Loucy (cell line): ENCODE results near the gene PELO.
"Not testable (repeated sequence)": the region's sequence is repeated elsewhere in the genome, so short reads cannot be mapped to it uniquely, and the experiment has no call there.

Experiments
- H2AFZ ChIP-seq: fragments of 200-600 bp; sonication (generic); 2 replicates; pipeline ENCODE4 v1.6.0; 2016; ENCODE audit warnings: antibody characterized with exemption, mild to moderate bottlenecking, low read length, moderate library complexity
- H3F3A ChIP-seq: fragments of 200-600 bp; 2 replicates; pipeline ENCODE4 v1.6.0; 2016; ENCODE audit warnings: antibody characterized with exemption, low read depth, mild to moderate bottlenecking
- H3K27me3 ChIP-seq: fragments of 200-600 bp; sonication (generic); 2 replicates; pipeline ENCODE4 v1.6.1; 2014; ENCODE audit warnings: low read length, mild to moderate bottlenecking; ENCODE audit not compliant: insufficient read depth, poor library complexity, severe bottlenecking
- H3K36me3 ChIP-seq: fragments of 200-600 bp; sonication (generic); 2 replicates; pipeline ENCODE4 v1.6.1; 2016; ENCODE audit warnings: low read length; ENCODE audit not compliant: insufficient read depth
- H3K4me1 ChIP-seq: fragments of 200-600 bp; sonication (generic); 2 replicates; pipeline ENCODE4 v1.5.1; 2014; ENCODE audit warnings: low read length, mild to moderate bottlenecking; ENCODE audit not compliant: insufficient read depth, poor library complexity, severe bottlenecking
- H3K4me2 ChIP-seq: fragments of 200-600 bp; sonication (generic); 2 replicates; pipeline ENCODE4 v1.6.0; 2014; ENCODE audit warnings: antibody characterized with exemption, low read length, low read depth, mild to moderate bottlenecking; ENCODE audit not compliant: poor library complexity, severe bottlenecking
- H3K4me3 ChIP-seq: fragments of 200-600 bp; sonication (generic); 2 replicates; pipeline ENCODE4 v1.5.1; 2014; ENCODE audit warnings: low read length, mild to moderate bottlenecking, mixed read lengths; ENCODE audit not compliant: poor library complexity, severe bottlenecking
- H3K79me2 ChIP-seq: fragments of 200-600 bp; sonication (generic); 2 replicates; pipeline ENCODE4 v1.6.1; 2014; ENCODE audit warnings: low read length; ENCODE audit not compliant: insufficient read depth
- H3K9ac ChIP-seq: fragments of 200-600 bp; sonication (generic); 2 replicates; pipeline ENCODE4 v1.6.0; 2014; ENCODE audit warnings: mild to moderate bottlenecking, low read depth, low read length, moderate library complexity; ENCODE audit not compliant: poor library complexity, severe bottlenecking
- H3K9me2 ChIP-seq: fragments of 200-600 bp; sonication (generic); replicated peaks from 2 replicates; pipeline ENCODE4 v1.6.1; 2016; ENCODE audit warnings: low read depth, low read length, mixed read lengths
- H3K9me3 ChIP-seq: fragments of 200-600 bp; sonication (generic); 2 replicates; pipeline ENCODE4 v1.6.1; 2014; ENCODE audit warnings: mild to moderate bottlenecking, antibody characterized with exemption, low read length, low read depth; ENCODE audit not compliant: insufficient read depth
- H4K20me1 ChIP-seq: fragments of 200-600 bp; sonication (generic); 2 replicates; pipeline ENCODE4 v1.6.0; 2014; ENCODE audit warnings: antibody characterized with exemption, low read length, mild to moderate bottlenecking; ENCODE audit not compliant: insufficient read depth, poor library complexity, severe bottlenecking
- EZH2phosphoT487 ChIP-seq: fragments of 200-600 bp; IDR thresholded peaks from 2 replicates; pipeline ENCODE4 v1.6.1; 2018; ENCODE audit warnings: antibody characterized with exemption, mild to moderate bottlenecking, moderate library complexity, borderline replicate concordance
- TF ChIP-seq, protein P1 (sequence below): fragments of 200-600 bp; sonication (generic); conservative IDR thresholded peaks from 2 replicates; pipeline ENCODE4 v1.5.1; 2014; ENCODE audit warnings: mild to moderate bottlenecking, antibody characterized with exemption, low read length

The PELO gene

DNA sequence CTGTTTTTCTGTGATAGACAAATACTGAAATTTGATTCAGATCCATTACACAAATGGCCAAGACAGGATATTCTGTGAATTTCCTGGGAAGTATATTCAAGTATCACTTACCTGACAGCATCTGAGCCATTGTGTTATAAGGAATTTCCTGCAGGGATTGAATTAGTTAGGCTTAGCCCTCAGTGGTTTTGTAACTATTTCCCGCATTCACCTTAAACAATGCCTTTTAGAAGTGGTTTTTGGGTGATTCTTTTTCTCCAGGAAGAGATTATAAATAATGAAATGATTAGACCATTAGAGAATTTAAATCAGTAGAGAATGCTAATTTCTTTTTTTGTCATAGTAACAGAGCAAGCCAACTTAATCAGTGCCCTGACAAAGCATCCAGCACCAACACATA is 30.6 kb downstream of the PELO start:
- no peak overlapping the region for H3K4me3 ChIP-seq
- H3K9me3 ChIP-seq, result no peaks in the 10 kb centered on the region
- no peaks in the 10 kb centered on the region for H3K9me2 ChIP-seq
- no peak overlapping the region for H2AFZ ChIP-seq
- H4K20me1 ChIP-seq, result no peaks in the 10 kb centered on the region
- H3K27me3 ChIP-seq, result no peaks in the 10 kb centered on the region
- H3K36me3 ChIP-seq, result no peaks in the 10 kb centered on the region
- H3K79me2 ChIP-seq, result no peaks in the 10 kb centered on the region
- H3F3A ChIP-seq, result no peaks in the 10 kb centered on the region
- H3K9ac ChIP-seq, result no peak overlapping the region
- H3K4me2 ChIP-seq, result no peak overlapping the region
- no peaks in the 10 kb centered on the region for H3K4me1 ChIP-seq
- no peak for TF ChIP-seq EZH2phosphoT487
- TF ChIP-seq, protein P1, sequence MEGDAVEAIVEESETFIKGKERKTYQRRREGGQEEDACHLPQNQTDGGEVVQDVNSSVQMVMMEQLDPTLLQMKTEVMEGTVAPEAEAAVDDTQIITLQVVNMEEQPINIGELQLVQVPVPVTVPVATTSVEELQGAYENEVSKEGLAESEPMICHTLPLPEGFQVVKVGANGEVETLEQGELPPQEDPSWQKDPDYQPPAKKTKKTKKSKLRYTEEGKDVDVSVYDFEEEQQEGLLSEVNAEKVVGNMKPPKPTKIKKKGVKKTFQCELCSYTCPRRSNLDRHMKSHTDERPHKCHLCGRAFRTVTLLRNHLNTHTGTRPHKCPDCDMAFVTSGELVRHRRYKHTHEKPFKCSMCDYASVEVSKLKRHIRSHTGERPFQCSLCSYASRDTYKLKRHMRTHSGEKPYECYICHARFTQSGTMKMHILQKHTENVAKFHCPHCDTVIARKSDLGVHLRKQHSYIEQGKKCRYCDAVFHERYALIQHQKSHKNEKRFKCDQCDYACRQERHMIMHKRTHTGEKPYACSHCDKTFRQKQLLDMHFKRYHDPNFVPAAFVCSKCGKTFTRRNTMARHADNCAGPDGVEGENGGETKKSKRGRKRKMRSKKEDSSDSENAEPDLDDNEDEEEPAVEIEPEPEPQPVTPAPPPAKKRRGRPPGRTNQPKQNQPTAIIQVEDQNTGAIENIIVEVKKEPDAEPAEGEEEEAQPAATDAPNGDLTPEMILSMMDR, result no peak

DNA sequence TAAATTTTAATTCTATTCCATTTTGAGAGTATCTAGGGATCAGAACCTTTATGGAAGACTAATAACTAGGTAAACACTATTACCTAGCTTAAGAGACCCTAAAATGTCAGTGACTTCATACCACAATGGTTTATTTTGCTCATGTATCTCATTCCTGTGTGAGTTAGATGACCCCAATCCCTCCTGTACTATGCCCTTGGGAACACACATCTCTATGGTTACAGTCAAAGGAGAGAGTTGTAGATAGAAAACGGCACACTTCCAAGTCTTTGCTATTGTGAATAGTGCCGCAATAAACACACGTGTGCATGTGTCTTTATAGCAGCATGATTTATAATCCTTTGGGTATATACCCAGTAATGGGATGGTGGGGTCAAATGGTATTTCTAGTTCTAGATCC is 31.1 kb downstream of the PELO start:
- H3K4me1 ChIP-seq, H3K9me2 ChIP-seq, H3F3A ChIP-seq, H3K4me3 ChIP-seq, H3K9me3 ChIP-seq, H3K9ac ChIP-seq, H2AFZ ChIP-seq, H3K36me3 ChIP-seq, H3K79me2 ChIP-seq, H3K27me3 ChIP-seq, H4K20me1 ChIP-seq, H3K4me2 ChIP-seq: not testable (repeated sequence)

DNA sequence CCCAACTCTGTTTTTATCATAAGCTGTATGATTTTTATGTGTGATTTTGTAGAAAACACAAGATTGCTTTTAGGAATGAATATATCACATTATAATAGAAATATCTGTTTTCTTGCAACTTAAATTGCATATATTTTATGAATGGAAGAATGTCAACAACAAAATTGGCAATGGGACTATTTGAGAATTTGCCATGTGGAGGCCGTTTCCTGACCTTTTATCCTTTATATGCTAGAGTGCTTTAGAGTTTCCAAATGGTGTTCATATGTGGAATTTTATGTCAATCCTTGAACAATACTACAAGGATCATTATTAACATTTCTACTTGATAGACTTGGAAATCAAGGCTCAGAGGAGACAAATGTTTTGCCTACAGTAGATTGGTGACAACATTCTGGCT is 34.2 kb downstream of the PELO start:
- TF ChIP-seq EZH2phosphoT487, result no peak
- TF ChIP-seq, protein P1, result no peak
- Histone ChIP-seq H2AFZ (no peak overlapping the region), H3K9me2 (no peaks in the 10 kb centered on the region), H3K9ac (no peak overlapping the region), H3K4me1 (peaks cover 5% of the 10 kb centered on the region), H3F3A (no peaks in the 10 kb centered on the region), H3K27me3 (no peaks in the 10 kb centered on the region), H4K20me1 (no peaks in the 10 kb centered on the region), H3K9me3 (no peaks in the 10 kb centered on the region), H3K4me2 (no peak overlapping the region), H3K79me2 (no peaks in the 10 kb centered on the region), H3K36me3 (no peaks in the 10 kb centered on the region), H3K4me3 (no peak overlapping the region)

DNA sequence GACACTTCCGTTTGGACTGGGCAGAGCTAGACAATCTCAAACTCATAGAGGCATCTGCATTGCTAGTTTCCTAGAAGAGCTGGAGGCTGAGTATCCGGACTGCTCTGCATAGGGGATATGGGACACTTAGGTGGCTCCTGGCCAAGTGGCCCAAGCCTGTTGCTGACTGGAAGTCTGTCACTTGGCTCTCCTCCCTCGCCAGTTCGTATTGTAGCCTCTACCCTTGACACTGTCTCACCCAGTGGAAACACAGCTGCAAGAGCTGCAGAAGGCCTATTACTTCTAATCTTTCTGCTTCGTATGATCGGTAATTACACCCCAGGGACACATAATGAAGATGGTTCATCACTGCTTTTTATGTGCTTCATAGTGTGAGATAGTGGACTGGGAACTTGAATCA is 34.7 kb downstream of the PELO start:
- no peaks in the 10 kb centered on the region for H3K27me3 ChIP-seq
- TF ChIP-seq, protein P1, result no peak
- TF ChIP-seq EZH2phosphoT487, result no peak
- H3K4me3 ChIP-seq, result no peak overlapping the region
- H3K9me3 ChIP-seq, result no peaks in the 10 kb centered on the region
- no peak overlapping the region for H2AFZ ChIP-seq
- no peaks in the 10 kb centered on the region for H3K79me2 ChIP-seq
- no peaks in the 10 kb centered on the region for H3F3A ChIP-seq
- H3K4me2 ChIP-seq, result no peak overlapping the region
- no peak overlapping the region for H3K9ac ChIP-seq
- no peaks in the 10 kb centered on the region for H4K20me1 ChIP-seq
- H3K36me3 ChIP-seq, result no peaks in the 10 kb centered on the region
- H3K9me2 ChIP-seq, result no peaks in the 10 kb centered on the region
- H3K4me1 ChIP-seq, result peaks cover 5% of the 10 kb centered on the region
